Ovary (tissue), 3 donors: Measurements from ENCODE around the gene SF1.

Experiments
- CTCF ChIP-seq, 3 donors: fragments of 450-650 bp in 2 of 3; fragments of 200-600 bp in 1 of 3; IDR thresholded peaks; one replicate each; pipeline versions ENCODE4 v1.5.1 to v1.8.0; 2016 to 2022; ENCODE audit warnings: antibody characterized with exemption in 3 of 3, mild to moderate bottlenecking in 1 of 3
- EP300 ChIP-seq: sonication (generic); formaldehyde crosslinking; IDR thresholded peaks from one replicate; pipeline ENCODE4 v1.6.1; 2017; ENCODE audit warnings: antibody characterized with exemption
- POLR2A ChIP-seq: fragments of 450-650 bp; IDR thresholded peaks from one replicate; pipeline ENCODE4 v1.6.1; 2017; ENCODE audit warnings: antibody characterized with exemption, mild to moderate bottlenecking, moderate library complexity
- donor health status: DM: no; HTN: no; CAD: no.

DNA sequence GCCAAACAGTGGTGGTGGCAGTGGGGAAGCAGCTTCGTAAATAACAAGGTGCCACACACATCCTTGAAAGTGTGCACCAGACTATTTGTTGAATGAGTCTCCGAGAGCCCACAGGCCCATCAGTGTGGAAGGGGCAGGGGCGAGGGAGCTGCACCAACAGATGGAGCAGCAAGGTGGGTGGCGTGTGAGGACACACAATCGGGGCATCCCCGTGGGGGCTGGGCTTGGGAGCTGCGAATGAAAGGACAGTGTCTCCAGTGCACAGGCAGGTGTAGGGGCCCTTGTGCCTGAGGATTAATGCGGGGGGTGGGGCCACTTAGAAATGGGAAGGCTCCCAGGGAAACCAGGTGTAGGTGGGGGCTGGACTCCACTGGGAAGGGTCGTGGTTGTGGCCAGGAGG, 58.2 kb downstream of the SF1 start:
- TF ChIP-seq POLR2A (no peak), CTCF (IDR thresholded peaks at IDR 0.05) (no peak), EP300 (no peak)
